Mesothelial cell of epicardium (in vitro differentiated cells): Measurements from ENCODE around the gene PECR. TPM values are rescaled to one million over a fixed set of nuclear protein-coding genes. Genes with fewer than 3 reads are reported as not detected.

ENCODE experiments used
- DNase-seq, 2 experiments: peaks; one replicate each; pipeline ENCODE4 v3.0.0; 2021; ENCODE audit warnings: low spot score in 2 of 2; ENCODE audit not compliant: unreplicated experiment in 2 of 2
- H3K27ac Mint-ChIP-seq: 2 replicates; pipeline ENCODE4 v1.8.0; 2021; ENCODE audit warnings: mixed read lengths
- H3K27me3 Mint-ChIP-seq: 2 replicates; pipeline ENCODE4 v1.8.0; 2021; ENCODE audit warnings: low read depth, mixed read lengths
- H3K36me3 Mint-ChIP-seq: 2 replicates; pipeline ENCODE4 v1.8.0; 2021; ENCODE audit warnings: mixed read lengths
- H3K4me1 Mint-ChIP-seq: 2 replicates; pipeline ENCODE4 v1.8.0; 2021; ENCODE audit warnings: mixed read lengths
- H3K4me3 Mint-ChIP-seq: 2 replicates; pipeline ENCODE4 v1.8.0; 2021; ENCODE audit warnings: mild to moderate bottlenecking, moderate library complexity, mixed read lengths
- H3K9me3 Mint-ChIP-seq: 2 replicates; pipeline ENCODE4 v1.8.0; 2021; ENCODE audit warnings: mixed read lengths
- CTCF ChIP-seq: fragments of 200-600 bp; sonication (generic); IDR thresholded peaks from one replicate; pipeline ENCODE4 v1.5.0; 2021; ENCODE audit warnings: antibody characterized with exemption; ENCODE audit not compliant: unreplicated experiment
- total RNA-seq: library from RNA; stranded (reverse); gene quantifications from 3 replicates; pipeline ENCODE4 v1.2.1, GENCODE V29; 2021

Gene PECR
- total RNA-seq, 1 donor from 2014 or later = 9.3 TPM

GRCh38 chr2:216003876-216004696, 77.5 kb downstream of the PECR start:
- no peak overlapping the region for H3K4me3 Mint-ChIP-seq
- no peak overlapping the region for H3K27ac Mint-ChIP-seq

GRCh38 chr2:216002693-216003092, 78.9 kb downstream of the PECR start:
- peak overlapping the region; percentile 36 for H3K27ac Mint-ChIP-seq
- H3K9me3 Mint-ChIP-seq = no peaks in the 10 kb centered on the region
- peaks cover 11% of the 10 kb centered on the region for H3K4me1 Mint-ChIP-seq
- DNase-seq = no peak
- peaks cover under 1% of the 10 kb centered on the region for H3K36me3 Mint-ChIP-seq
- no peaks in the 10 kb centered on the region for H3K27me3 Mint-ChIP-seq
- no peak overlapping the region for H3K4me3 Mint-ChIP-seq
- no peak for TF ChIP-seq CTCF

More at GRCh38 chr2:216003876-216004696, 77.5 kb downstream of the PECR start:
- H3K9me3 Mint-ChIP-seq = no peaks in the 10 kb centered on the region
- no peaks in the 10 kb centered on the region for H3K27me3 Mint-ChIP-seq
- H3K4me1 Mint-ChIP-seq = peaks cover 11% of the 10 kb centered on the region
- TF ChIP-seq CTCF = no peak
- DNase-seq = no peak
- no peaks in the 10 kb centered on the region for H3K36me3 Mint-ChIP-seq

DNA sequence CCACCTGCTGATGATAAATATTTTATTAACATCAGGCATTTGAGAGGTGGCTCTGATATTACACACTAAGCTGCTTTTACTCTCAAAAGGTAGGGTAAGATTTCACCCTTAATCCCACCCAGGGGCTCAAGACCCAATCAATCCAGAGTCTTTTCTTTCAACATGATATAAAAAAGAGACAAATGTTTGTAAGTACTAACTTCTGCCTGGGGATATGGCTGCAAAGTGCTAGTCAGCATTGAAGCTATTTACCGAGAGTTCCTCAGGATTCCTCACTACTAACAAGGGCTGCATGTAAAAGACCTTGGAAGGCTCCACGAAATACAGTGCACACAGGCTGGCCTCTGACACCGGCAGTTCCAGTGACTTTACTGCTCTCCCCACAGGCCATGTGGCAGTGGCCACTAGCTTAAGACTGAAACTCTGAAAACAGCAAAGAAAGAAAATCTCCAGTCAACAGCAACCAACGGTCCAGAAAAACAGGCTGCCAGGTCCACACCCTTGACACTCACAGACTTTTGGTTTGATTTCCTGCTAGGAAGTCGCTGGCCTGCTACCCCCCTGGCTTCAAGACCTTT, 79.4 kb downstream of the PECR start:
- TF ChIP-seq CTCF = no peak
- H3K36me3 Mint-ChIP-seq = peaks cover 3% of the 10 kb centered on the region
- no peak for DNase-seq
- H3K27me3 Mint-ChIP-seq = no peaks in the 10 kb centered on the region
- no peak overlapping the region for H3K4me3 Mint-ChIP-seq
- peak overlapping the region; percentile 36 for H3K27ac Mint-ChIP-seq
- H3K9me3 Mint-ChIP-seq = no peaks in the 10 kb centered on the region
- peaks cover 11% of the 10 kb centered on the region for H3K4me1 Mint-ChIP-seq

GRCh38 chr2:216001216-216002100, 80.2 kb downstream of the PECR start:
- Mint-ChIP-seq H3K36me3 (peaks cover 3% of the 10 kb centered on the region), H3K27me3 (no peaks in the 10 kb centered on the region), H3K4me1 (peaks cover 10% of the 10 kb centered on the region), H3K27ac (no peak overlapping the region), H3K9me3 (no peaks in the 10 kb centered on the region), H3K4me3 (no peak overlapping the region)
- TF ChIP-seq CTCF = no peak
- no peak for DNase-seq

DNA sequence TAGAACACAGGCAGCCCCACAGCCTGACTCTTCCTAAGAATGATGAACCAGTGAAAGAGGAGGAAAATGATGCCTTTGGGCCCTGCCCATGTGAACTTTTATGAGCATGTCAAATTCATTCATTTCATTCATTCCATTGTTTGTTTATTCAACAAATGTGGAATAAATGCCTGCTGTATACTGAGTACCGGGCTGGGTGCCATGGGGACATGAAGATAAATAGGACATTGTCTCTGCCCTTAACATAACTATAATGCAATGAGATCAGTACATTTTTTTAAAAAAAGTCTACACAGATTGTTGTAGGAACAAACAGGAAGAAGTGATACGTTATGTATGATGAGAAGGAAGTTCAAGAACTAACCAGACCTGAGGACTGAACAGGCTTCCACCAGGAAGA, 83.0 kb downstream of the PECR start:
- DNase-seq = no peak
- H3K27me3 Mint-ChIP-seq = no peaks in the 10 kb centered on the region
- no peak for TF ChIP-seq CTCF
- peaks cover 8% of the 10 kb centered on the region for H3K36me3 Mint-ChIP-seq
- no peak overlapping the region for H3K27ac Mint-ChIP-seq
- peaks cover 10% of the 10 kb centered on the region for H3K4me1 Mint-ChIP-seq
- peaks cover 2% of the 10 kb centered on the region for H3K9me3 Mint-ChIP-seq
- no peak overlapping the region for H3K4me3 Mint-ChIP-seq
